Neural crest cell (in vitro differentiated cells): ENCODE measurements around the gene RSPH6A. TPM values are rescaled to one million over a fixed set of nuclear protein-coding genes. Genes with fewer than 3 reads are reported as not detected.

Experiments
- DNase-seq: peaks from one replicate; pipeline ENCODE4 v3.0.0; 2021; ENCODE audit warnings: low read depth, mixed read lengths, low spot score
- H3K27ac Mint-ChIP-seq: one replicate; pipeline ENCODE4 v1.8.0; 2021; ENCODE audit warnings: mild to moderate bottlenecking, mixed read lengths; ENCODE audit not compliant: unreplicated experiment
- H3K27me3 Mint-ChIP-seq: 2 replicates; pipeline ENCODE4 v1.8.0; 2021; ENCODE audit warnings: low read depth, mild to moderate bottlenecking, mixed read lengths
- H3K36me3 Mint-ChIP-seq: 2 replicates; pipeline ENCODE4 v1.8.0; 2021; ENCODE audit warnings: low read depth, mild to moderate bottlenecking, mixed read lengths
- H3K4me1 Mint-ChIP-seq: 2 replicates; pipeline ENCODE4 v1.8.0; 2021; ENCODE audit warnings: mixed read lengths
- H3K4me3 Mint-ChIP-seq: one replicate; pipeline ENCODE4 v1.8.0; 2021; ENCODE audit warnings: mild to moderate bottlenecking, mixed read lengths
- H3K9me3 Mint-ChIP-seq: 2 replicates; pipeline ENCODE4 v1.8.0; 2021; ENCODE audit warnings: mixed read lengths
- total RNA-seq: library from RNA; stranded (reverse); gene quantifications from 2 replicates; pipeline ENCODE4 v1.2.1, GENCODE V29; 2021
- TF ChIP-seq, protein P1 (sequence below): fragments of 200-600 bp; sonication (generic); conservative IDR thresholded peaks from 2 replicates; pipeline ENCODE4 v1.5.0; 2021; ENCODE audit warnings: antibody characterized with exemption, mild to moderate bottlenecking

Gene RSPH6A
- total RNA-seq, 1 donor from 2014 or later, result 0.44 TPM

DNA sequence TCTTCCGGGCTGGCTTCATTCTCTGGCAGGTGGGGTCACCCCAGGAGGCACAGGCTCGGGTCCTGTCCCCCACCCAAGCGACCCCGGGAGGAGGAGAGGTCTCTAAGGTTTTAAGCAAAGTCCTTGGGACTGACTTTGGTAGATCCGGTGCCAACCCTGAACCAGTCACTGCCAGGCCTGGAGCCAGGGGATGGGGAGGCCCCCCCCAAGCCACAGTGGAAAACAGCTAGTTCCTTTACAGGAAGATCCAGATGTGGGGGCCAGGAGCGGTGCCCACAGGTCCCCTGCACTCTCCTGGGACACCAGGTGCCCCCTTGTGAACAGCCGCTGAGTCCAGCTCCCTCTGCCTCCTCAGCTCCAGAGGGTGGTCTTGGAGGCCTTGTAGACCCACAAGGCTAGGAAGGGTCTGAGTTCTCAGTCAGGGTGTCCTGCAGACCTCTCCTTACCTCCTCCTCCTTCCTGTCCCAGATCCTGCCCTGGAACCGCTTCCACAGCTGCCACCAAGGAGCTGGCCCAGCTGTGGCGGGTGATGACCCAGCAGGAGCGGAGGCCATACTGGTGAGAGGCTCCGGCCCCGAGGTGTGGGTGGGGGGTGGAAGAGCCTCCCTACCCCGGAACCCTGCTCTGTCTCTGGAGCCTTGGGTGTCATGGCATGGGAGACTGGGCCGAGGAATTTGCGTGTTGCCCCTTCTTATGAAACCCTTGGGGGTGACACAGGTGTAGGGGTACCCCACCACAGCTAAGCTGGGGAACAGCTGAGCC is 52.1 kb downstream of the RSPH6A start:
- DNase-seq, result no peak
- H3K27me3 Mint-ChIP-seq, result peaks cover 7% of the 10 kb centered on the region
- peak overlapping the region; percentile 31 for H3K4me3 Mint-ChIP-seq
- no peak overlapping the region for H3K27ac Mint-ChIP-seq
- H3K9me3 Mint-ChIP-seq, result no peaks in the 10 kb centered on the region
- TF ChIP-seq, protein P1, sequence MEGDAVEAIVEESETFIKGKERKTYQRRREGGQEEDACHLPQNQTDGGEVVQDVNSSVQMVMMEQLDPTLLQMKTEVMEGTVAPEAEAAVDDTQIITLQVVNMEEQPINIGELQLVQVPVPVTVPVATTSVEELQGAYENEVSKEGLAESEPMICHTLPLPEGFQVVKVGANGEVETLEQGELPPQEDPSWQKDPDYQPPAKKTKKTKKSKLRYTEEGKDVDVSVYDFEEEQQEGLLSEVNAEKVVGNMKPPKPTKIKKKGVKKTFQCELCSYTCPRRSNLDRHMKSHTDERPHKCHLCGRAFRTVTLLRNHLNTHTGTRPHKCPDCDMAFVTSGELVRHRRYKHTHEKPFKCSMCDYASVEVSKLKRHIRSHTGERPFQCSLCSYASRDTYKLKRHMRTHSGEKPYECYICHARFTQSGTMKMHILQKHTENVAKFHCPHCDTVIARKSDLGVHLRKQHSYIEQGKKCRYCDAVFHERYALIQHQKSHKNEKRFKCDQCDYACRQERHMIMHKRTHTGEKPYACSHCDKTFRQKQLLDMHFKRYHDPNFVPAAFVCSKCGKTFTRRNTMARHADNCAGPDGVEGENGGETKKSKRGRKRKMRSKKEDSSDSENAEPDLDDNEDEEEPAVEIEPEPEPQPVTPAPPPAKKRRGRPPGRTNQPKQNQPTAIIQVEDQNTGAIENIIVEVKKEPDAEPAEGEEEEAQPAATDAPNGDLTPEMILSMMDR, result no peak
- no peaks in the 10 kb centered on the region for H3K36me3 Mint-ChIP-seq
- H3K4me1 Mint-ChIP-seq, result peaks cover 16% of the 10 kb centered on the region

DNA sequence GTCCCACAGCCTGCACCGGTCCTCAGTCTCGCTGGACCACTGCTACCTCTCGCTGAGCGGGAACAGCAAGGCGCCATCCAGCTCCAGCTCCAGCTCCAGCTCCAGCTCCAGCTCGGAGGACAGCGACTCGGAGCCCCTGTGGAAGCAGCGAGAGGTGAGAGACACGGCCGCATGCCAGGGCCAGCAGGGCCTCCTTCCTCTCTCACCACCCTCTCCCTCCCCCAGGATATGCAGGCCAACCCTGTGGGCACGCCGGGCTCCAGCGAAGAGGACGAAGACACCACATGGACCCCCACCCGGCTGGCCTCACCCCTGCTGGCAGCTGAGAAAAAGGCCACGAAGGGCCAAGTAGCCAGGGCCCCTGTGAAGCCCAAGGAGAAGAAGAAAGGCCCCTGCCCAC is 53.4 kb downstream of the RSPH6A start:
- Mint-ChIP-seq H3K4me1 (peaks cover 8% of the 10 kb centered on the region), H3K36me3 (no peaks in the 10 kb centered on the region), H3K27me3 (peaks cover 4% of the 10 kb centered on the region), H3K4me3 (no peak overlapping the region), H3K9me3 (no peaks in the 10 kb centered on the region), H3K27ac (no peak overlapping the region)
- TF ChIP-seq, protein P1, result no peak
- no peak for DNase-seq

DNA sequence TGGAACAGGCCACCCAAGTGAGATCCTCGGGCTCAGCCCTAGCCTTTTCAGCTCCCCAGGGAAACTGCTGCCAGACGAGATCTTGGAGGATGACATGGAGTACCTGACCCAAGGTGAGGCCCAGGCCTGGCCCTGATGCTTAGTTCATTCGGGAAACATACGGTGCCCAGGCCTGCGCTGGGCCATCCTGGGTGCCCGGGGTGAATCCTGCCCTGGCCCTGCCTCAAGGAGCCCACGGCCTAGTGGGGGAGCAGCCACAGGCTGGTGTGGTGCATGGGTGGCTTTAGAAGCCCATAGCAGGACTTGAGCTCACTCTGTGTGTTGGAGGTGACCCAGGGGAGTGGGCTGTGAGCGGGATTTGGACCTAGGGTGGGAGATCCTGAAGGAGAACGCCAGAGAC is 56.2 kb downstream of the RSPH6A start:
- TF ChIP-seq, protein P1, result no peak
- H3K4me3 Mint-ChIP-seq, result no peak overlapping the region
- H3K4me1 Mint-ChIP-seq, result no peaks in the 10 kb centered on the region
- no peaks in the 10 kb centered on the region for H3K27me3 Mint-ChIP-seq
- H3K27ac Mint-ChIP-seq, result no peak overlapping the region
- no peaks in the 10 kb centered on the region for H3K9me3 Mint-ChIP-seq
- no peaks in the 10 kb centered on the region for H3K36me3 Mint-ChIP-seq
- no peak for DNase-seq

DNA sequence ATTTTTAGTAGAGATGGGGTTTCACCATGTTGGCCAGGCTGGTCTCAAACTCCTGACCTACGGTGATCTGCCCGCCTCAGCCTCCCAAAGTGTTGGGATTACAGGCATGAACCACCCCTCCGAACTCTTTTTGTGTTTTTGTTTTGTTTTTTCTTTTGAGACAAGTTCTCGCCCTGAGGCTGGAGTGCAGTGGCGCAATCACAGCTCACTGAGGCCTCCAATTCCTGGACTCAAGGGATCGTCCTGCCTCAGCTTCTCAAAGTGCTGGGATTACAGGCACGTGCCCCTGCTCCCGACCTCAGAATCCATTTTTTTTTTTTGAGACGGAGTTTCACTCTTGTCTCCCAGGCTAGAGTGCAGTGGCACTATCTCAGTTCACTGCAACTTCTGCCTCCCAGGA is 57.4 kb downstream of the RSPH6A start:
- Mint-ChIP-seq H3K36me3 (no peaks in the 10 kb centered on the region), H3K4me3 (no peak overlapping the region)

DNA sequence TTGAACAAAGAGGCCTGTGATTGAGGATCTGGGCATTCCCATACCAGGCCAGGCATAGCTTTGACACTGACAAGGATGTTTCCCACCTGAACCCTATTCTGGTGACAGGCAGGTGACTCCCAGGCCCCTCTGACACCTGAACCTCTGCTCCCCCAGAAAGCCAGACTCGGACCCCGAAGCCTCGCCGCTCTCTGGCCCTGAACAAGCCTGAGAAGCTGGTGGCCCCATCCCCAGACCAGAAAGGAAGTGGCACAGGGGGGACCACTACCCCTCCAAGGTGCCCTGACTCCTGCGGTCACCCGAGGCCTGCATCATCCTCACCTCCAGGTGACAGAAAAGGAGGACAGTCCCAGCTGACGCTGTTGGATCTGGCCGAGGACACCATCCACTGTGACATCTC is 60.8 kb downstream of the RSPH6A start:
- peak overlapping the region; percentile 72 for H3K27ac Mint-ChIP-seq

More for the DNA sequence above, 57.4 kb downstream of the RSPH6A start:
- no peak overlapping the region for H3K27ac Mint-ChIP-seq
- H3K9me3 Mint-ChIP-seq, result no peaks in the 10 kb centered on the region
- DNase-seq, result no peak
- H3K4me1 Mint-ChIP-seq, result peaks cover 5% of the 10 kb centered on the region
- TF ChIP-seq, protein P1, result no peak
- no peaks in the 10 kb centered on the region for H3K27me3 Mint-ChIP-seq

More for the DNA sequence above, 60.8 kb downstream of the RSPH6A start:
- TF ChIP-seq, protein P1, result no peak
- no peaks in the 10 kb centered on the region for H3K9me3 Mint-ChIP-seq
- H3K36me3 Mint-ChIP-seq, result no peaks in the 10 kb centered on the region
- no peak for DNase-seq
- H3K27me3 Mint-ChIP-seq, result no peaks in the 10 kb centered on the region
- H3K4me1 Mint-ChIP-seq, result peaks cover 5% of the 10 kb centered on the region
- no peak overlapping the region for H3K4me3 Mint-ChIP-seq
